B cell (primary cell): ENCODE results near the gene ZNF423. TPM values are rescaled to one million over a fixed set of nuclear protein-coding genes. Genes with fewer than 3 reads are reported as not detected.

ENCODE experiments used
- ATAC-seq: fragments of 200-7000 bp; cut with Tn5 transposase; one replicate; pipeline ENCODE4 v1.10.0; 2021; ENCODE audit warnings: low read depth, mild to moderate bottlenecking, moderate number of reproducible peaks, moderate library complexity
- CTCF ChIA-PET: fragments of 350-600 bp; sonication (Branson Sonifier 250); formaldehyde crosslinking; loops from one replicate; lab custom pipeline; 2021; ENCODE audit warnings: antibody characterized with exemption, inconsistent platforms; lab: Charles Lee
- POLR2A ChIA-PET: fragments of 350-600 bp; sonication (Branson Sonifier 250); formaldehyde crosslinking; loops from one replicate; lab custom pipeline; 2021; ENCODE audit warnings: antibody characterized with exemption; lab: Charles Lee
- DNase-seq: peaks from one replicate; pipeline ENCODE4 v3.0.0; 2013
- H2AFZ ChIP-seq: 2 replicates; pipeline ENCODE4 v1.6.1; 2012; ENCODE audit warnings: mild to moderate bottlenecking, low read depth, low read length; ENCODE audit not compliant: insufficient read depth, poor library complexity, severe bottlenecking
- H3K27ac ChIP-seq, 2 donors: 1 replicate in 1 of 2; 2 replicates in 1 of 2; pipeline ENCODE4 v1.5.1; 2012 to 2013; ENCODE audit warnings: low read length in 2 of 2, mild to moderate bottlenecking in 2 of 2, moderate library complexity in 1 of 2
- H3K27me3 ChIP-seq, 4 experiments: fragments of 200-600 bp in 1 of 4; sonication (generic) in 1 of 4; replicated peaks in 1 of 4; 1 replicate in 2 of 4; 2 replicates in 2 of 4; pipeline versions ENCODE4 v1.6.1 to v1.7.0; 2013 to 2016; ENCODE audit warnings: low read length in 3 of 4, mild to moderate bottlenecking in 2 of 4, mixed read lengths in 1 of 4, moderate library complexity in 1 of 4; ENCODE audit not compliant: insufficient read depth in 4 of 4, control insufficient read depth in 3 of 4; ENCODE audit errors: control extremely low read depth in 1 of 4
- H3K36me3 ChIP-seq, 2 experiments: replicated peaks in 1 of 2; 1 replicate in 1 of 2; 2 replicates in 1 of 2; pipeline versions ENCODE4 v1.6.1 to v1.7.1; 2013; ENCODE audit warnings: low read length in 1 of 2; ENCODE audit not compliant: insufficient read depth in 2 of 2, control insufficient read depth in 1 of 2; ENCODE audit errors: control extremely low read depth in 1 of 2, extremely low read depth in 1 of 2
- H3K4me1 ChIP-seq, 2 donors: fragments of 200-600 bp in 1 of 2; sonication (generic) in 1 of 2; 1 replicate in 1 of 2; 2 replicates in 1 of 2; pipeline versions ENCODE4 v1.5.1 to v1.6.1; 2013 to 2017; ENCODE audit warnings: low read length in 2 of 2; ENCODE audit not compliant: control insufficient read depth in 2 of 2, insufficient read depth in 2 of 2
- H3K4me2 ChIP-seq: replicated peaks from 2 replicates; pipeline ENCODE3; 2012; ENCODE audit warnings: mild to moderate bottlenecking, low read depth, low read length; ENCODE audit not compliant: poor library complexity, severe bottlenecking
- H3K4me3 ChIP-seq, 5 experiments: fragments of 200-600 bp in 1 of 5; sonication (generic) in 1 of 5; 1 replicate in 3 of 5; 2 replicates in 2 of 5; pipeline versions ENCODE4 v1.5.1 to v1.7.0; 2011 to 2016; ENCODE audit warnings: low read length in 4 of 5, mild to moderate bottlenecking in 4 of 5, low read depth in 2 of 5, control low read depth in 1 of 5, moderate library complexity in 1 of 5; ENCODE audit not compliant: insufficient read depth in 1 of 5; ENCODE audit errors: control extremely low read depth in 1 of 5, extremely low read depth in 1 of 5
- H3K79me2 ChIP-seq: fragments of 200-600 bp; sonication (generic); one replicate; pipeline ENCODE4 v1.6.0; 2016; ENCODE audit warnings: low read length; ENCODE audit not compliant: control insufficient read depth, insufficient read depth
- H3K9ac ChIP-seq: fragments of 200-600 bp; sonication (generic); 2 replicates; pipeline ENCODE4 v1.6.1; 2017; ENCODE audit warnings: mild to moderate bottlenecking, low read length, moderate library complexity
- H3K9me3 ChIP-seq, 3 donors: one replicate each; pipeline versions ENCODE4 v1.6.1 to v1.7.1; 2013; ENCODE audit warnings: low read length in 2 of 3; ENCODE audit not compliant: control insufficient read depth in 2 of 3, insufficient read depth in 1 of 3; ENCODE audit errors: control extremely low read depth in 1 of 3
- H4K20me1 ChIP-seq: 2 replicates; pipeline ENCODE4 v1.6.0; 2012; ENCODE audit warnings: mild to moderate bottlenecking, low read length; ENCODE audit not compliant: insufficient read depth, control insufficient read depth, poor library complexity, severe bottlenecking
- H3K27ac Mint-ChIP-seq: one replicate; pipeline ENCODE4 v1.8.0; 2021; ENCODE audit warnings: mixed read lengths
- H3K27me3 Mint-ChIP-seq: one replicate; pipeline ENCODE4 v1.8.0; 2021; ENCODE audit warnings: mixed read lengths
- H3K4me1 Mint-ChIP-seq: one replicate; pipeline ENCODE4 v1.8.0; 2021; ENCODE audit warnings: mixed read lengths
- H3K4me3 Mint-ChIP-seq: one replicate; pipeline ENCODE4 v1.8.0; 2021; ENCODE audit warnings: mixed read lengths
- H3K9me3 Mint-ChIP-seq: one replicate; pipeline ENCODE4 v1.8.0; 2022; ENCODE audit warnings: mixed read lengths; ENCODE audit not compliant: insufficient read depth
- CTCF ChIP-seq: fragments of 200-600 bp; IDR thresholded peaks from one replicate; pipeline ENCODE4 v1.8.0; 2022; ENCODE audit warnings: antibody characterized with exemption, mild to moderate bottlenecking
- EZH2 ChIP-seq: IDR thresholded peaks from 2 replicates; pipeline ENCODE4 v1.6.1; 2012; ENCODE audit warnings: borderline replicate concordance, low read depth, mild to moderate bottlenecking, moderate library complexity, low read length; ENCODE audit not compliant: insufficient read depth, poor library complexity, severe bottlenecking
- WGBS: methylation state at CpG from one replicate; pipeline ENCODE4 v1.1.5; 2013; ENCODE audit warnings: missing lambda C conversion rate; ENCODE audit not compliant: insufficient coverage; 5-methylcytosine and 5-hydroxymethylcytosine counted together
- intact Hi-C: fragments of 100-400 bp; cut with micrococcal nuclease; formaldehyde crosslinking; loops from one replicate; pipeline ENCODE4 v1.10.0; 2022
- polyA plus RNA-seq: library from polyadenylated mRNA; depleted of rRNA; stranded (reverse); fragments of >200 nt; gene quantifications from 2 replicates; pipeline ENCODE4 v1.2.3, GENCODE V29; 2012
- total RNA-seq, 2 donors: library from RNA; stranded (reverse); fragments of 120-200 nt in 1 of 2; gene quantifications; 1 replicate in 1 of 2; 2 replicates in 1 of 2; pipeline versions ENCODE4 v1.2.3 to v1.2.4, GENCODE V29; 2013 to 2022

ZNF423 gene
- total and polyA plus RNA-seq, 2 donors (not counting 1 experiment from before 2014, with no cell fraction given): not detected

- DNase-seq (no peak), ATAC-seq (no peak)
- no peaks in the 10 kb centered on the region for H3K27me3 Mint-ChIP-seq
- no peak overlapping the region for H2AFZ ChIP-seq
- CTCF ChIA-PET: interaction anchor here (0.6 kb wide), 1 partner anchor 8 kb away, joined by 4 read pairs; no protein-coding TSS in a partner anchor
- H3K9me3 Mint-ChIP-seq: peaks cover 2% of the 10 kb centered on the region
- H3K79me2 ChIP-seq: no peaks in the 10 kb centered on the region
- peaks cover 0 to 9% (median 0%) of the 10 kb centered on the region in 3 donors for H3K9me3 ChIP-seq
- POLR2A ChIA-PET: no interaction called here
- 91% methylated on average over 12 of the region's 13 CpGs for WGBS
- no peak overlapping the region for H3K4me3 Mint-ChIP-seq
- H3K4me1 ChIP-seq: no peaks in the 10 kb centered on the region
- H3K27ac Mint-ChIP-seq: no peak overlapping the region
- intact Hi-C loops: no loop called here
- H3K4me1 Mint-ChIP-seq: no peaks in the 10 kb centered on the region
- no peak overlapping the region for H3K4me2 ChIP-seq
- TF ChIP-seq CTCF: no peak
- TF ChIP-seq EZH2: no peak
- no peak overlapping the region for H3K27ac ChIP-seq
- no peaks in the 10 kb centered on the region for H3K36me3 ChIP-seq
- no peaks in the 10 kb centered on the region for H4K20me1 ChIP-seq
- H3K4me3 ChIP-seq: no peak overlapping the region
- no peaks in the 10 kb centered on the region for H3K27me3 ChIP-seq
- no peak overlapping the region for H3K9ac ChIP-seq
Measured at GRCh38 chr16:49621241-49622083, 234.4 kb downstream of the ZNF423 start.

- ChIA-PET POLR2A (no interaction called here), CTCF (interaction anchor here (0.6 kb wide), 1 partner anchor 8 kb away, joined by 4 read pairs; no protein-coding TSS in a partner anchor)
- H3K27ac ChIP-seq: no peak overlapping the region
- no peak for ATAC-seq
- Mint-ChIP-seq H3K9me3 (peaks cover 2% of the 10 kb centered on the region), H3K4me3 (no peak overlapping the region), H3K27ac (no peak overlapping the region), H3K27me3 (no peaks in the 10 kb centered on the region), H3K4me1 (no peaks in the 10 kb centered on the region)
- no peaks in the 10 kb centered on the region for H3K27me3 ChIP-seq
- no peaks in the 10 kb centered on the region for H3K36me3 ChIP-seq
- no peak for TF ChIP-seq EZH2
- no peak for TF ChIP-seq CTCF
- H2AFZ ChIP-seq: no peak overlapping the region
- H3K9ac ChIP-seq: no peak overlapping the region
- H3K79me2 ChIP-seq: no peaks in the 10 kb centered on the region
- no peak overlapping the region for H3K4me3 ChIP-seq
- WGBS: 70% methylated on average over 6 of the region's 6 CpGs
- no peak overlapping the region for H3K4me2 ChIP-seq
- intact Hi-C loops: no loop called here
- H4K20me1 ChIP-seq: no peaks in the 10 kb centered on the region
- no peak for DNase-seq
- H3K4me1 ChIP-seq: no peaks in the 10 kb centered on the region
- peaks cover 0 to 9% (median 0%) of the 10 kb centered on the region in 3 donors for H3K9me3 ChIP-seq
Measured at GRCh38 chr16:49620869-49621240, 235.1 kb downstream of the ZNF423 start.
